KMS-11 (cell line): ENCODE measurements around the gene CDC42BPB.

ENCODE experiments used
- H2AFZ ChIP-seq: fragments of 200-600 bp; sonication (generic); 2 replicates; pipeline ENCODE4 v1.6.1; 2016; ENCODE audit warnings: antibody characterized with exemption, mixed run types, low read depth
- H3K27ac ChIP-seq: fragments of 200-600 bp; sonication (generic); 2 replicates; pipeline ENCODE4 v1.6.1; 2016; ENCODE audit warnings: mild to moderate bottlenecking, mixed run types
- H3K27me3 ChIP-seq: fragments of 200-600 bp; sonication (generic); 2 replicates; pipeline ENCODE4 v1.6.1; 2017; ENCODE audit warnings: mild to moderate bottlenecking, low read depth, mixed run types, moderate library complexity; ENCODE audit not compliant: insufficient read depth
- H3K36me3 ChIP-seq: fragments of 200-600 bp; sonication (generic); 2 replicates; pipeline ENCODE4 v1.6.1; 2017; ENCODE audit warnings: mild to moderate bottlenecking, mixed run types; ENCODE audit not compliant: insufficient read depth
- H3K4me1 ChIP-seq: fragments of 200-600 bp; sonication (generic); 2 replicates; pipeline ENCODE4 v1.6.1; 2016; ENCODE audit warnings: mild to moderate bottlenecking, low read depth, mixed run types; ENCODE audit not compliant: poor library complexity, severe bottlenecking
- H3K4me2 ChIP-seq: fragments of 200-600 bp; sonication (generic); 2 replicates; pipeline ENCODE4 v1.7.0; 2016; ENCODE audit warnings: mild to moderate bottlenecking, mixed run types
- H3K4me3 ChIP-seq: fragments of 200-600 bp; sonication (generic); IDR thresholded peaks from 2 replicates; pipeline ENCODE4 v1.6.1; 2017; ENCODE audit warnings: low read depth, low read length, mixed read lengths; ENCODE audit not compliant: insufficient read depth
- H3K79me2 ChIP-seq: fragments of 200-600 bp; sonication (generic); 2 replicates; pipeline ENCODE4 v1.6.1; 2016; ENCODE audit warnings: low read depth, mixed run types; ENCODE audit not compliant: insufficient read depth
- H3K9ac ChIP-seq: fragments of 200-600 bp; sonication (generic); 2 replicates; pipeline ENCODE4 v1.6.1; 2016; ENCODE audit warnings: mild to moderate bottlenecking, mixed run types
- H4K20me1 ChIP-seq: fragments of 200-600 bp; sonication (generic); 2 replicates; pipeline ENCODE4 v1.6.1; 2016; ENCODE audit warnings: mild to moderate bottlenecking, mixed run types; ENCODE audit not compliant: insufficient read depth
- TF ChIP-seq, protein P1 (sequence below): fragments of 200-600 bp; sonication (generic); conservative IDR thresholded peaks from 2 replicates; pipeline ENCODE4 v1.6.1; 2017; ENCODE audit warnings: low read depth, mild to moderate bottlenecking, antibody characterized with exemption, low read length, moderate library complexity, mixed read lengths

CDC42BPB gene

DNA sequence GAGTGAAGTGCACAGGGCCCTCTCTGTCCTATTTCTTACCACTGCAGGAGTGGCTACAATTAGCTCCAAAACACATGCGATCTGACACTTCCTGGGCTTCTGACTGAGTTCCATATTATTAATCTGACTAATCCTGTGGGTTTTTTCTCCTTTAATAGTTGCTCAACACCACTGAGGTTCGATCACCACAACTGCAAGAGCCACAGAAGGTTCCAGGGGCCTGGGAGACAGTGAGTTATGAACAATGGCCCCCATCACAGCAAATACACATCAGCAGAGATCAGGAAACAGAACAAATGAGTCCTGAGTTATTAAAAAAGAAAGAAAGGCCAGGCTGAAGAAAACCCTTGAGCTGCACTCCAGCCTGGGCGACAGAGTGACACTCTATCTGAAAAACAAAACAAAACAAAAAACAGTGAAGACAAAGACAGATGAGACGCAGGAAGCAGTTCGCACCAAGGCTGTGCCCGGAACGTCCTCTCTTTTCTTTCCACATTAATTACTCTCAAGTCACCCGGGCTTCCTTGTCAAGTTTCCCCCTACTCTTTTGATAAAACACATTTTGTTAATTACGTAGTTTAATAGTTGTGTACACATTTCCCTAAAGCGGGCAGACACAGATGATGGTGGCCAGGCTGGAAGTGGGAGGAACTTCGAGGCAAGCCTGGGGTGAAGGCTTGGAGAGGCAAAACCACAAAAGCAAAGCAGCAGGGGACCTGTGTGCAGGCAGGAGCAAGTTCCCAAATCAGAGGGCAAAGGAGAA is 42.7 kb downstream of the CDC42BPB start:
- Histone ChIP-seq H3K9ac (no peak overlapping the region), H2AFZ (no peak overlapping the region), H3K27ac (no peak overlapping the region), H3K4me3 (no peak overlapping the region), H3K79me2 (no peaks in the 10 kb centered on the region), H3K36me3 (no peaks in the 10 kb centered on the region), H3K4me1 (no peaks in the 10 kb centered on the region), H3K27me3 (no peaks in the 10 kb centered on the region), H3K4me2 (no peak overlapping the region), H4K20me1 (no peaks in the 10 kb centered on the region)
- TF ChIP-seq, protein P1, sequence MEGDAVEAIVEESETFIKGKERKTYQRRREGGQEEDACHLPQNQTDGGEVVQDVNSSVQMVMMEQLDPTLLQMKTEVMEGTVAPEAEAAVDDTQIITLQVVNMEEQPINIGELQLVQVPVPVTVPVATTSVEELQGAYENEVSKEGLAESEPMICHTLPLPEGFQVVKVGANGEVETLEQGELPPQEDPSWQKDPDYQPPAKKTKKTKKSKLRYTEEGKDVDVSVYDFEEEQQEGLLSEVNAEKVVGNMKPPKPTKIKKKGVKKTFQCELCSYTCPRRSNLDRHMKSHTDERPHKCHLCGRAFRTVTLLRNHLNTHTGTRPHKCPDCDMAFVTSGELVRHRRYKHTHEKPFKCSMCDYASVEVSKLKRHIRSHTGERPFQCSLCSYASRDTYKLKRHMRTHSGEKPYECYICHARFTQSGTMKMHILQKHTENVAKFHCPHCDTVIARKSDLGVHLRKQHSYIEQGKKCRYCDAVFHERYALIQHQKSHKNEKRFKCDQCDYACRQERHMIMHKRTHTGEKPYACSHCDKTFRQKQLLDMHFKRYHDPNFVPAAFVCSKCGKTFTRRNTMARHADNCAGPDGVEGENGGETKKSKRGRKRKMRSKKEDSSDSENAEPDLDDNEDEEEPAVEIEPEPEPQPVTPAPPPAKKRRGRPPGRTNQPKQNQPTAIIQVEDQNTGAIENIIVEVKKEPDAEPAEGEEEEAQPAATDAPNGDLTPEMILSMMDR = no peak

DNA sequence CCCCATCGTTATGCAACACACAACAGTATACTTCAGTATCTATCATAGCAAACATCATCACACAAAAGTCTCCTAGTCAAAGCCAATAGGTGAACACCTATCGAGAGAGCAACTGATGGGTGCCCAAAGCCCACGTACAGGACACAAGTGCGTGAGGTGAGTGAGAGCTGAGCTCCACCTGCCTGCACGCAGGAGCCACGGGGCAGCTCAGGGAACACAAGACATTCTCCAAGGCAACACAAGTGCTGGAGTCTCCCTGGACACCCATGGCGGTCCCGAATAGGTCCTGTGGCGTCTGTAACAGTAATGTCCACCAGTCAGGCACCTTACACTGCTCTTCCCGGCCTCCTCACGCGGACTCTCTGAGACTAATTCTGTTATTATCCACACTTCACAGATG is 44.3 kb downstream of the CDC42BPB start:
- no peak overlapping the region for H2AFZ ChIP-seq
- no peaks in the 10 kb centered on the region for H3K79me2 ChIP-seq

DNA sequence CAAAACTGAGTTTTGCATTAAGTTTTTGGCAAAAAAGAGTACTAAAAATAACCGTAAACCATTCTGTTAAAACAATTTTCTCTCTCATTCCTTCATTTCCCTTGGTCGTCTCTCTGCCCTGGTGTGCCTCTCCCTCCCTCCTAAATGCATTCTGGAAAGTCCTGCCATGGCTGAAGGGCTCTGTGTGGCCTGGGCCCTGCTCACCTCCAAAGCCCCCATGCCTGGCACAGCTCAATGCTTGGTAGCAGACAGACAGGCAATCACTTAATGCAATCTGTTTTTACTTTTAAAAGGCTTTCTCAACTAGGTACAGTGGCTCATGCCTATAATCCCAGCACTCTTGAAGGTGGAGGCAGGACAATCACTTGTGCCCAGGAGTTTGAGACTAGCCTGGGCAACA is 47.8 kb downstream of the CDC42BPB start:
- H3K36me3 ChIP-seq = no peaks in the 10 kb centered on the region
- H3K79me2 ChIP-seq = no peaks in the 10 kb centered on the region
- H4K20me1 ChIP-seq = no peaks in the 10 kb centered on the region
- no peak overlapping the region for H2AFZ ChIP-seq
- TF ChIP-seq, protein P1 = no peak
- H3K4me3 ChIP-seq = no peak overlapping the region
- no peak overlapping the region for H3K9ac ChIP-seq
- no peak overlapping the region for H3K27ac ChIP-seq
- H3K27me3 ChIP-seq = no peaks in the 10 kb centered on the region
- H3K4me1 ChIP-seq = no peaks in the 10 kb centered on the region
- no peak overlapping the region for H3K4me2 ChIP-seq

More for the DNA sequence above, 44.3 kb downstream of the CDC42BPB start:
- Histone ChIP-seq H3K27me3 (no peaks in the 10 kb centered on the region), H3K4me3 (no peak overlapping the region), H4K20me1 (no peaks in the 10 kb centered on the region), H3K27ac (no peak overlapping the region), H3K4me2 (no peak overlapping the region), H3K4me1 (no peaks in the 10 kb centered on the region), H3K36me3 (no peaks in the 10 kb centered on the region), H3K9ac (no peak overlapping the region)
- TF ChIP-seq, protein P1 = no peak

DNA sequence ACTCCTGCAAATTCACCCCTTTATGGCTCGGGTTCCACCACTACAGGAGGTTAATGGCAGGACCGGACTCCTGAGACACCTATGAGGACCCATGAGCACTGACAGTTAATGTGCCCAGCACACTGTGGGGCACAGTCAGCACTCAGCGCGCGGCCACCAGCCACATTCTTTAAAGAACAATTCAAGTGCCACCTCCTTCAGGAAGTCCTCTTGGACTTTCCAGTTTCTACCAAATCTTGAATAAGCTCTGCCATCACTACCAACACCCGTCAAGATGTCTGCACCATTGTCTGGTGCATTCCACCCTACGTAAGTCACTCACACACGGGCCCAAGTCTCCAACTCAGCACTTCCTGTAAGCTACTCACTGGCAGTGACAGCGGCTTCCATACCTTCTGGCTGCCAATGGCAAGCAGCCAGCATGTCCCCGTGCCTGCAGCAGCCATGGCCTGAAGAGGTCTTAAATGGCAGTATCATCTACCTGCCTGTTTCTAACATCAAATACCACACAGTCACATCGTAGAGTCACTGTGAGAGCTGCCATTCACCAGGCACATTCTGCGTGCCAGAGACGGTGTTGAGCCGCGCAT is 48.5 kb downstream of the CDC42BPB start:
- no peak overlapping the region for H3K9ac ChIP-seq
- no peak overlapping the region for H3K4me2 ChIP-seq
- H4K20me1 ChIP-seq = no peaks in the 10 kb centered on the region
- H3K79me2 ChIP-seq = no peaks in the 10 kb centered on the region
- H3K36me3 ChIP-seq = no peaks in the 10 kb centered on the region
- TF ChIP-seq, protein P1 = no peak
- no peak overlapping the region for H2AFZ ChIP-seq
- H3K4me3 ChIP-seq = no peak overlapping the region
- H3K27ac ChIP-seq = no peak overlapping the region
- no peaks in the 10 kb centered on the region for H3K4me1 ChIP-seq
- no peaks in the 10 kb centered on the region for H3K27me3 ChIP-seq
